H1 (cell line): ENCODE measurements around the gene CST7. TPM values are rescaled to one million over a fixed set of nuclear protein-coding genes. Genes with fewer than 3 reads are reported as not detected.

Experiments
- CTCF ChIA-PET: fragments of 300-600 bp; sonication (Branson Sonifier 250); formaldehyde crosslinking; loops from one replicate; lab custom pipeline; 2021; ENCODE audit not compliant: partially characterized antibody; lab: Charles Lee
- POLR2A ChIA-PET: fragments of 300-600 bp; sonication (Branson Sonifier 250); formaldehyde crosslinking; loops from one replicate; lab custom pipeline; 2021; ENCODE audit warnings: inconsistent platforms; ENCODE audit not compliant: partially characterized antibody; lab: Charles Lee
- DNase-seq, 2 experiments: peaks; one replicate each; pipeline versions ENCODE4 v3.0.0 to v3.0.0-alpha.2; 2010 to 2022; ENCODE audit warnings: low spot score in 2 of 2, low read depth in 1 of 2, mixed read lengths in 1 of 2
- FAIRE-seq: peaks from 2 replicates; lab custom pipeline; 2011; peaks lifted over from hg19 to GRCh38; lab: Jason Lieb, UNC
- H2AFZ ChIP-seq: 2 replicates; pipeline ENCODE4 v1.8.1; 2012; ENCODE audit warnings: low read length, inconsistent platforms
- H2AK5ac ChIP-seq: 2 replicates; pipeline ENCODE4 v1.6.1; 2013; ENCODE audit warnings: low read depth, low read length
- H2BK120ac ChIP-seq: replicated peaks from 2 replicates; pipeline ENCODE3; 2013; ENCODE audit warnings: low read depth, low read length, inconsistent platforms
- H2BK12ac ChIP-seq: 2 replicates; pipeline ENCODE4 v1.6.1; 2013; ENCODE audit warnings: low read depth, low read length
- H2BK15ac ChIP-seq: 2 replicates; pipeline ENCODE4 v1.6.1; 2013; ENCODE audit warnings: low read length
- H2BK20ac ChIP-seq: 2 replicates; pipeline ENCODE4 v1.6.1; 2013; ENCODE audit warnings: low read length
- H2BK5ac ChIP-seq: 2 replicates; pipeline ENCODE4 v1.6.1; 2013; ENCODE audit warnings: low read depth, low read length
- H3K14ac ChIP-seq: 2 replicates; pipeline ENCODE4 v1.6.1; 2013; ENCODE audit warnings: inconsistent platforms; ENCODE audit not compliant: insufficient read length
- H3K18ac ChIP-seq: 2 replicates; pipeline ENCODE4 v1.6.1; 2013; ENCODE audit warnings: low read length; ENCODE audit errors: extremely low read depth
- H3K23ac ChIP-seq: 2 replicates; pipeline ENCODE4 v1.6.1; 2013; ENCODE audit warnings: inconsistent platforms; ENCODE audit not compliant: insufficient read length
- H3K23me2 ChIP-seq: 2 replicates; pipeline ENCODE4 v1.6.1; 2013; ENCODE audit warnings: low read depth, low read length
- H3K27ac ChIP-seq: 2 replicates; pipeline ENCODE4 v1.6.1; 2011; ENCODE audit warnings: low read depth, low read length, inconsistent platforms
- H3K27me3 ChIP-seq, 4 experiments: replicated peaks in 1 of 4; 1 replicate in 1 of 4; 2 replicates in 3 of 4; pipeline versions ENCODE4 v1.6.1 to v1.8.1; 2011 to 2013; ENCODE audit warnings: low read length in 3 of 4, mild to moderate bottlenecking in 3 of 4, inconsistent platforms in 2 of 4, mixed read lengths in 2 of 4, moderate library complexity in 1 of 4; ENCODE audit not compliant: control insufficient read depth in 3 of 4, insufficient read depth in 3 of 4; ENCODE audit errors: extremely low read depth in 1 of 4
- H3K36me3 ChIP-seq, 4 experiments: 2 replicates each; pipeline versions ENCODE4 v1.6.1 to v1.8.1; 2011 to 2013; ENCODE audit warnings: mild to moderate bottlenecking in 4 of 4, low read length in 3 of 4, moderate library complexity in 2 of 4, control low read depth in 1 of 4, inconsistent platforms in 1 of 4; ENCODE audit not compliant: insufficient read depth in 4 of 4, control insufficient read depth in 2 of 4
- H3K4ac ChIP-seq: replicated peaks from 2 replicates; pipeline ENCODE3; 2013; ENCODE audit warnings: low read length, low read depth, mixed read lengths, inconsistent platforms; ENCODE audit not compliant: insufficient read length
- H3K4me1 ChIP-seq, 4 experiments: replicated peaks in 1 of 4; 1 replicate in 1 of 4; 2 replicates in 3 of 4; pipeline versions ENCODE4 v1.6.1 to v1.8.1; 2011 to 2013; ENCODE audit warnings: low read length in 3 of 4, inconsistent platforms in 2 of 4, mixed read lengths in 1 of 4; ENCODE audit not compliant: insufficient read depth in 4 of 4, control insufficient read depth in 3 of 4
- H3K4me2 ChIP-seq, 2 experiments: 2 replicates each; pipeline versions ENCODE4 v1.6.1 to v1.8.1; 2011 to 2013; ENCODE audit warnings: low read depth in 2 of 2, low read length in 2 of 2, control low read depth in 1 of 2, inconsistent platforms in 1 of 2, mild to moderate bottlenecking in 1 of 2; ENCODE audit not compliant: insufficient read depth in 1 of 2
- H3K4me3 ChIP-seq, 4 experiments: fragments of 200-600, 300-600 bp in 1 of 4; sonication (generic), shearing (Covaris generic), sonication (Bioruptor Twin) in 1 of 4; 2 replicates each; pipeline versions ENCODE4 v1.5.1 to v1.8.1; 2011 to 2016; ENCODE audit warnings: low read length in 4 of 4, low read depth in 3 of 4, control low read depth in 2 of 4, inconsistent platforms in 2 of 4, mild to moderate bottlenecking in 2 of 4, mixed read lengths in 1 of 4, moderate library complexity in 1 of 4; ENCODE audit not compliant: insufficient read depth in 2 of 4; ENCODE audit errors: extremely low read depth in 1 of 4
- H3K56ac ChIP-seq: replicated peaks from 2 replicates; pipeline ENCODE3; 2013; ENCODE audit warnings: low read depth, mild to moderate bottlenecking, mixed read lengths, low read length, inconsistent platforms; ENCODE audit not compliant: insufficient read length
- H3K79me1 ChIP-seq: 2 replicates; pipeline ENCODE4 v1.6.1; 2013; ENCODE audit warnings: low read depth, low read length, control low read depth
- H3K79me2 ChIP-seq, 2 experiments: 2 replicates each; pipeline versions ENCODE4 v1.6.1 to v1.8.1; 2012 to 2013; ENCODE audit warnings: low read length in 2 of 2, mild to moderate bottlenecking in 2 of 2, inconsistent platforms in 1 of 2; ENCODE audit not compliant: insufficient read depth in 2 of 2, control insufficient read depth in 1 of 2
- H3K9ac ChIP-seq, 4 experiments: replicated peaks in 1 of 4; 1 replicate in 1 of 4; 2 replicates in 3 of 4; pipeline versions ENCODE4 v1.6.1 to v1.8.1; 2011 to 2013; ENCODE audit warnings: low read depth in 3 of 4, low read length in 3 of 4, control low read depth in 2 of 4, mild to moderate bottlenecking in 2 of 4, moderate library complexity in 2 of 4, inconsistent platforms in 1 of 4; ENCODE audit errors: extremely low read depth in 1 of 4
- H3K9me3 ChIP-seq, 2 experiments: 2 replicates each; pipeline versions ENCODE4 v1.6.1 to v1.8.1; 2012 to 2013; ENCODE audit warnings: mild to moderate bottlenecking in 2 of 2, moderate library complexity in 2 of 2, control low read depth in 1 of 2, inconsistent platforms in 1 of 2, low read depth in 1 of 2, low read length in 1 of 2, mixed read lengths in 1 of 2; ENCODE audit not compliant: insufficient read depth in 2 of 2
- H4K20me1 ChIP-seq, 2 experiments: replicated peaks in 1 of 2; 2 replicates each; pipeline versions ENCODE3 to v1.8.1; 2011 to 2013; ENCODE audit warnings: inconsistent platforms in 2 of 2, low read length in 2 of 2, mild to moderate bottlenecking in 1 of 2; ENCODE audit not compliant: insufficient read depth in 2 of 2, control insufficient read depth in 1 of 2
- H4K5ac ChIP-seq: 2 replicates; pipeline ENCODE4 v1.6.1; 2013; ENCODE audit warnings: low read length, low read depth, mixed read lengths, inconsistent platforms; ENCODE audit not compliant: insufficient read length
- H4K8ac ChIP-seq: 2 replicates; pipeline ENCODE4 v1.8.0; 2013; ENCODE audit warnings: mild to moderate bottlenecking, moderate library complexity, low read length, inconsistent platforms; ENCODE audit not compliant: insufficient read depth; ENCODE audit errors: extremely low read depth
- H4K91ac ChIP-seq: replicated peaks from 2 replicates; pipeline ENCODE3; 2013; ENCODE audit warnings: low read length, mixed read lengths, inconsistent platforms; ENCODE audit not compliant: insufficient read length
- CTCF ChIP-seq, 3 experiments: IDR thresholded peaks; 1 replicate in 2 of 3; 2 replicates in 1 of 3; pipeline versions ENCODE4 v1.5.1 to v1.6.1; 2011; ENCODE audit warnings: low read length in 3 of 3, mild to moderate bottlenecking in 3 of 3, inconsistent platforms in 2 of 3, low read depth in 1 of 3, moderate library complexity in 1 of 3; ENCODE audit not compliant: insufficient read depth in 1 of 3; ENCODE audit errors: control extremely low read depth in 1 of 3
- KDM4A ChIP-seq: IDR thresholded peaks from one replicate; pipeline ENCODE4 v1.7.1; 2012; ENCODE audit warnings: low read depth, mild to moderate bottlenecking, moderate library complexity, low read length, inconsistent platforms; ENCODE audit not compliant: severe bottlenecking
- WGBS, 2 experiments: shearing (Covaris generic) in 1 of 2; methylation state at CpG; one replicate each; pipeline versions ENCODE4 v1.1.6 to v1.1.7; 2013 to 2015; ENCODE audit warnings: low lambda C conversion rate in 2 of 2, mixed read lengths in 2 of 2, inconsistent platforms in 1 of 2, low coverage in 1 of 2, missing lambda C conversion rate in 1 of 2; ENCODE audit not compliant: insufficient replicate concordance in 2 of 2, insufficient coverage in 1 of 2, insufficient read length in 1 of 2; ENCODE audit errors: extremely low coverage in 1 of 2, missing lambda C conversion rate in 1 of 2; 5-methylcytosine and 5-hydroxymethylcytosine counted together
- polyA plus RNA-seq, 7 experiments: library from polyadenylated mRNA; depleted of rRNA in 3 of 7; stranded (reverse) in 5 of 7; unstranded in 2 of 7; fragments of >200 nt in 5 of 7; fragments of 200-250 nt in 2 of 7; gene quantifications; 1 replicate in 5 of 7; 2 replicates in 1 of 7; 4 replicates in 1 of 7; pipeline versions ENCODE4 v1.2.1 to v1.2.3, GENCODE V29; 2011 to 2013; ENCODE audit warnings: missing spikeins in 2 of 7, mixed read lengths in 2 of 7
- total RNA-seq: library from RNA; stranded (reverse); fragmentation: NEBNext Ultra II Directional; extraction: Animal tissue kit (Norgen Biotek cat#: 25700); gene quantifications from 2 replicates; pipeline ENCODE4 v1.2.1, GENCODE V29; 2021

CST7 gene
- total and polyA plus RNA-seq, 2 of the 8 experiments (the other 6 are each of a cell fraction or from before 2014, with no cell fraction given), result not detected

GRCh38 chr20:24962510-24962909, 13.4 kb downstream of the CST7 start:
- no peak overlapping the region for H3K4me2 ChIP-seq
- CTCF ChIA-PET, result interaction anchor here (1.0 to 1.6 kb wide), 4 partner anchors 9 to 96 kb away, joined by 3 to 4 read pairs (median 3); no protein-coding TSS in a partner anchor
- H4K20me1 ChIP-seq, result peaks cover 3 to 9% of the 10 kb centered on the region in 2 experiments
- FAIRE-seq (no peak), DNase-seq (no peak)
- WGBS, 2 experiments, result 93% methylated on average over 6 of the region's 6 CpGs; no CpG with 5 or more reads in 1 of the 2 experiments
- no peak overlapping the region for H3K56ac ChIP-seq
- H3K4me1 ChIP-seq, result no peaks in the 10 kb centered on the region
- no peak overlapping the region for H4K5ac ChIP-seq
- H2BK12ac ChIP-seq, result no peak overlapping the region
- no peak overlapping the region for H2BK20ac ChIP-seq
- H4K8ac ChIP-seq, result no peak overlapping the region
- H3K14ac ChIP-seq, result no peak overlapping the region
- H3K79me2 ChIP-seq, result no peaks in the 10 kb centered on the region
- H3K9ac ChIP-seq, result no peak overlapping the region
- no peak overlapping the region for H2AK5ac ChIP-seq
- POLR2A ChIA-PET, result no interaction called here
- H3K4me3 ChIP-seq, result no peak overlapping the region
- H2AFZ ChIP-seq, result no peak overlapping the region
- H3K36me3 ChIP-seq, result peaks cover 0 to 20% (median 9%) of the 10 kb centered on the region in 4 experiments; a peak in 5 of 8 replicates
- no peak overlapping the region for H2BK5ac ChIP-seq
- no peaks in the 10 kb centered on the region for H3K9me3 ChIP-seq
- peak in 1 of 3 experiments; percentile 15; a peak in 1 of 4 replicates for TF ChIP-seq CTCF (IDR thresholded peaks at IDR 0.05; ENCODE audit: control extremely low read depth in 1 of 3, insufficient read depth in 1 of 3, low read depth in 1 of 3, low read length in 3 of 3)
- TF ChIP-seq KDM4A, result no peak
- TF ChIP-seq, all 59 proteins: peak for 1
- H3K18ac ChIP-seq, result no peak overlapping the region
- H3K79me1 ChIP-seq, result no peaks in the 10 kb centered on the region
- no peak overlapping the region for H4K91ac ChIP-seq
- H2BK120ac ChIP-seq, result no peak overlapping the region
- no peaks in the 10 kb centered on the region for H3K23me2 ChIP-seq
- H3K27ac ChIP-seq, result no peak overlapping the region
- H3K4ac ChIP-seq, result no peak overlapping the region
- no peak overlapping the region for H2BK15ac ChIP-seq
- no peaks in the 10 kb centered on the region for H3K27me3 ChIP-seq
- no peak overlapping the region for H3K23ac ChIP-seq
